ENCODE results near the gene RAB32.

RAB32 gene

GRCh38 chr6:146594495-146594894 lies 50.9 kb downstream of the RAB32 start:
- Histone ChIP-seq H3K27me3 (ENCODE audit: low read depth) (no peaks in the 10 kb centered on the region; the same call in 1 of the 2 replicates), H3K36me3 (replicated peaks) (no peaks in the 10 kb centered on the region), H3K4me3 (no peak overlapping the region), H3K9me3 (no peaks in the 10 kb centered on the region), H3K4me1 (no peaks in the 10 kb centered on the region)
- DNase-seq (ENCODE audit: low spot score in 2 of 2), result no peak
- in situ Hi-C loops (cut with MboI; ENCODE audit: low sequenced_read_pairs), result no loop called here

DNA sequence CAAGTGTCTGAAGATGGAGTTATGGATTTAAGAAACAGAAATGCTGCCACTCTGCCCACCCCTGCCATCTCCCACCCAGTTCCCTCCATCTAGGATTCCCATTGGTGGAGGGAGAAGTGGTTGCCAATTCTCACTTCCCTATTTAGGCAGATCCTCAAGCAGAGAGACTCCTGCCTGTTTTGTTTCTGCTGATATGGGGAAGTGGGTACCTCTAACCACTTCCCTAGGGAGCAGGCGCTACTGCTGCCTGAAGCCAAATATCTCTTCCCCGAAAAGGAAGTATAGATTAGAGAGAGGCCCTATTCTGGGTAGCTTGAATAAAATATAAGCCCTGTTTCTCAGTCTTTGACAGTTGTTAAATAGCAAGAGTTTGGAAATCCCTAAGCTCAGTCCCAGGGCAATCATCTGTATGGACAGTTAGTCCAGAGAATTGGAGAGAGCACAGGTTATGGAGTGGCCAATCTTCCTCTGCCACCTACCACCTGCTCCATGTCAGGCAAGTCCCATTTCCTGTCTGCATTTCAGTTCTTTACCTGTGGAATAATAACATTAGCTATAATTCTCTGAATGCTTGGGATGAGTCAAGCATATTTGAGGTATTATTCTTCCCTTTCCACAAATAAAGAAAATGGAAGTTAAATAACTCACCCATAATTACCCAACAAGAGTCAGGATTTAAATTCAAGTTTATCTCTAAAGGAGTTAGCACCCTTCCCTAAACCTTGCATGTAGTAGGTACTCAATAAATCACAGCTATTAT lies 52.5 kb downstream of the RAB32 start:
- no peaks in the 10 kb centered on the region; the same call in 1 of the 2 replicates for H3K27me3 ChIP-seq (ENCODE audit: low read depth)
- in situ Hi-C loops (cut with MboI; ENCODE audit: low sequenced_read_pairs), result no loop called here
- no peaks in the 10 kb centered on the region for H3K36me3 ChIP-seq (replicated peaks)
- H3K4me3 ChIP-seq, result no peak overlapping the region
- DNase-seq (ENCODE audit: low spot score in 2 of 2), result no peak
- no peaks in the 10 kb centered on the region for H3K9me3 ChIP-seq
- no peaks in the 10 kb centered on the region for H3K4me1 ChIP-seq

GRCh38 chr6:146598772-146599405 lies 55.3 kb downstream of the RAB32 start, which contains the start of gene ADGB:
TSS of gene ADGB (plus strand) at chr6:146598972. CDS start at chr6:146599041, 69 bp downstream.
- peak; percentile 34 to 77 for DNase-seq (ENCODE audit: low spot score in 2 of 2)
- no peaks in the 10 kb centered on the region for H3K36me3 ChIP-seq (replicated peaks)
- in situ Hi-C loops (cut with MboI; ENCODE audit: low sequenced_read_pairs), result no loop called here
- no peak within 1 kb of the TSS for H3K4me3 ChIP-seq
- H3K4me1 ChIP-seq, result no peaks in the 10 kb centered on the region
- no peaks in the 10 kb centered on the region for H3K27me3 ChIP-seq (ENCODE audit: low read depth)
- no peaks in the 10 kb centered on the region for H3K9me3 ChIP-seq

GRCh38 chr6:146601352-146601751 lies 57.7 kb downstream of the RAB32 start:
- Histone ChIP-seq H3K27me3 (ENCODE audit: low read depth) (no peaks in the 10 kb centered on the region), H3K36me3 (replicated peaks) (no peaks in the 10 kb centered on the region), H3K4me3 (no peak overlapping the region), H3K9me3 (no peaks in the 10 kb centered on the region), H3K4me1 (no peaks in the 10 kb centered on the region)
- in situ Hi-C loops (cut with MboI; ENCODE audit: low sequenced_read_pairs), result no loop called here
- DNase-seq (ENCODE audit: low spot score in 2 of 2), result no peak

DNA sequence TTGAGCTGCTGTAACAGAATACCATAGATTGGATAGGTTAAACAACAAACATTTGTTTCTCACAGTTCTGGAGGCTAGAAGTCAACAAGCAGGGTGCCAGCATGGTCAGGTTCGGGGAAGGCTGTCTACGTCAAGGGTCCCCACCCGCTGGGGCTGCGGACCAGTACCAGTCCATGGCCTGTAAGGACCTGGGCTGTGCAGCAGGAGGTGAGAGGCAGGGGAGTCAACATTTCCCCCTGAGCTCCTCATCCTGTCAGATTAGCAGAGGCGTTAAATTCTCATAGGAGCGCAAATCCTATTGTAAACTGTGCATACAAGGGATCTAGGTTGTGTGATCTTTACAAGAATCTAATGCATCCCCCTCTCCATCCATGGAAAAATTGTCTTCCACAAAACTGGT lies 58.9 kb downstream of the RAB32 start:
- H3K4me3 ChIP-seq, result no peak overlapping the region
- DNase-seq (ENCODE audit: low spot score in 2 of 2), result no peak
- H3K27me3 ChIP-seq (ENCODE audit: low read depth), result no peaks in the 10 kb centered on the region
- H3K9me3 ChIP-seq, result no peaks in the 10 kb centered on the region
- no peaks in the 10 kb centered on the region for H3K4me1 ChIP-seq
- no peaks in the 10 kb centered on the region for H3K36me3 ChIP-seq (replicated peaks)
- in situ Hi-C loops (cut with MboI; ENCODE audit: low sequenced_read_pairs), result no loop called here

Data from HAP-1 (cell line).